Stimulated activated CD4-positive, alpha-beta T cell treated with anti-CD3 and anti-CD28 coated beads, Interleukin-4, amount 100 ng/mL, for 1 hour (primary cell): ENCODE measurements around the gene TRIM38.
"Not testable (repeated sequence)": the region's sequence is repeated elsewhere in the genome, so short reads cannot be mapped to it uniquely, and the experiment has no call there.

Experiments used
- DNase-seq: peaks from one replicate; pipeline ENCODE4 v3.0.0-alpha.2; 2020

Gene TRIM38

GRCh38 chr6:26009817-26010216 is 47.2 kb downstream of the TRIM38 start:
- no peak for DNase-seq

GRCh38 chr6:26012061-26012460 is 49.5 kb downstream of the TRIM38 start:
- DNase-seq = no peak

- not testable (repeated sequence) for DNase-seq
Measured at GRCh38 chr6:26014386-26014785, 51.8 kb downstream of the TRIM38 start.

GRCh38 chr6:26016245-26016962 is 53.8 kb downstream of the TRIM38 start:
- no peak for DNase-seq

- no peak for DNase-seq
Measured at GRCh38 chr6:26016963-26017631, 54.5 kb downstream of the TRIM38 start.

- DNase-seq = peak; percentile 85
Measured at GRCh38 chr6:26017632-26017966, 55.0 kb downstream of the TRIM38 start.

- no peak for DNase-seq
Measured at GRCh38 chr6:26019261-26019830, 56.7 kb downstream of the TRIM38 start.

GRCh38 chr6:26019967-26020328 is 57.3 kb downstream of the TRIM38 start:
- no peak for DNase-seq

- DNase-seq = peak; percentile 57
Measured at GRCh38 chr6:26020329-26021000, 57.9 kb downstream of the TRIM38 start.

- peak; percentile 45 for DNase-seq
Measured at GRCh38 chr6:26021001-26021349, 58.4 kb downstream of the TRIM38 start.

GRCh38 chr6:26021350-26022131 is 58.9 kb downstream of the TRIM38 start:
- DNase-seq = peak; percentile 72

- DNase-seq = peak; percentile 19
Measured at GRCh38 chr6:26022132-26022472, 59.5 kb downstream of the TRIM38 start.

- no peak for DNase-seq
Measured at GRCh38 chr6:26022737-26023136, 60.1 kb downstream of the TRIM38 start.

GRCh38 chr6:26024651-26025046 is 62.0 kb downstream of the TRIM38 start:
- no peak for DNase-seq

- no peak for DNase-seq
Measured at GRCh38 chr6:26025047-26025893, 62.7 kb downstream of the TRIM38 start.

GRCh38 chr6:26025894-26026832 is 63.6 kb downstream of the TRIM38 start:
- DNase-seq = peak; percentile 84

- peak; percentile 80 for DNase-seq
Measured at GRCh38 chr6:26026833-26027490, 64.4 kb downstream of the TRIM38 start.

GRCh38 chr6:26027491-26028211 is 65.0 kb downstream of the TRIM38 start:
- DNase-seq = no peak

- DNase-seq = no peak
Measured at GRCh38 chr6:26028212-26028745, 65.7 kb downstream of the TRIM38 start.
